Heart left ventricle (tissue), 16 donors: ENCODE measurements around the gene SNX9. TPM values are rescaled to one million over a fixed set of nuclear protein-coding genes. Genes with fewer than 3 reads are reported as not detected.

Experiments used
- ATAC-seq, 4 donors: fragments of 200-7000 bp; cut with Tn5 transposase; one replicate each; pipeline ENCODE4 v1.9.1; 2020 to 2022; ENCODE audit warnings: moderate library complexity in 4 of 4, mild to moderate bottlenecking in 3 of 4, moderate number of reproducible peaks in 1 of 4
- DNase-seq, 5 donors: peaks; one replicate each; pipeline ENCODE4 v3.0.0-alpha.2; 2020
- H3K27ac ChIP-seq, 12 donors: fragments of 200-600 bp; sonication (generic) in 4 of 12; one replicate each; pipeline versions ENCODE4 v1.5.0 to v1.8.0; 2016 to 2022; ENCODE audit warnings: mild to moderate bottlenecking in 2 of 12
- H3K27me3 ChIP-seq, 9 donors: fragments of 200-600 bp; sonication (generic) in 2 of 9; one replicate each; pipeline versions ENCODE4 v1.5.1 to v1.8.0; 2016 to 2022; ENCODE audit warnings: mild to moderate bottlenecking in 3 of 9
- H3K36me3 ChIP-seq, 9 donors: fragments of 200-600 bp; sonication (generic) in 2 of 9; one replicate each; pipeline versions ENCODE4 v1.5.0 to v1.8.0; 2018 to 2022; ENCODE audit warnings: mild to moderate bottlenecking in 2 of 9
- H3K4me1 ChIP-seq, 12 donors: fragments of 200-600 bp; sonication (generic) in 4 of 12; one replicate each; pipeline versions ENCODE4 v1.5.0 to v1.8.0; 2016 to 2022; ENCODE audit warnings: mild to moderate bottlenecking in 3 of 12
- H3K4me3 ChIP-seq, 12 donors: fragments of 200-600 bp; sonication (generic) in 4 of 12; one replicate each; pipeline versions ENCODE4 v1.5.0 to v1.8.0; 2017 to 2022; ENCODE audit warnings: mild to moderate bottlenecking in 9 of 12, moderate library complexity in 4 of 12
- H3K9me3 ChIP-seq, 12 donors: fragments of 200-600 bp; sonication (generic) in 4 of 12; one replicate each; pipeline versions ENCODE4 v1.5.0 to v1.8.0; 2016 to 2022; ENCODE audit warnings: mild to moderate bottlenecking in 1 of 12
- CTCF ChIP-seq, 12 donors: fragments of 200-600 bp; sonication (generic) in 4 of 12; IDR thresholded peaks; one replicate each; pipeline versions ENCODE4 v1.5.0 to v1.8.0; 2018 to 2022; ENCODE audit warnings: antibody characterized with exemption in 12 of 12, mild to moderate bottlenecking in 5 of 12
- POLR2A ChIP-seq, 2 donors: fragments of 450-650 bp; IDR thresholded peaks; one replicate each; pipeline ENCODE4 v1.6.1; 2017; ENCODE audit warnings: antibody characterized with exemption in 2 of 2, mild to moderate bottlenecking in 2 of 2, moderate library complexity in 2 of 2
- WGBS, 4 donors: extraction: QIAGEN DNeasy Blood & Tissue Kit in 2 of 4; methylation state at CpG; one replicate each; pipeline versions ENCODE4 v1.1.5 to v1.1.7; 2013 to 2018; 5-methylcytosine and 5-hydroxymethylcytosine counted together
- intact Hi-C, 10 donors: fragments of 100-400 bp; cut with DNase I; formaldehyde crosslinking; loops; one replicate each; pipeline versions ENCODE4 v1.11.1 to v1.14.2; 2022
- polyA plus RNA-seq, 2 donors: library from polyadenylated mRNA; stranded (reverse); fragments of 200-250 nt; gene quantifications; one replicate each; pipeline ENCODE4 v1.2.3, GENCODE V29; 2013
- total RNA-seq, 9 donors: library from RNA; depleted of rRNA in 2 of 9; stranded (reverse); fragments of >200 nt in 2 of 9; fragmentation: NEBNext Ultra II Directional in 3 of 9; extraction: Animal tissue kit (Norgen Biotek cat#: 25700) in 3 of 9; gene quantifications; one replicate each; pipeline versions ENCODE4 v1.1.0 to v1.2.4, GENCODE V29; 2016 to 2023
- donor health status: ischemic (EF 13 %, LVEDD 7.1; RV severe dilation, severe dysfunction).
- donor health status: healthy with polysubstance abuse.
- donor health status: DM: no; HTN: yes; CAD: no.
- donor health status: DM: no; HTN: no; CAD: no.
- donor health status: ischemic (EF 25% LVEDD 6.9; RV normal size, moderate dysfunction).
- donor health status: ischemic (EF 25% LVEDD 5.7; RV mildly dilated, moderate dysfunction).
- donor health status: healthy.
- donor health status: DM: yes; HTN: yes; CAD: no.
- donor health status: ischemic (EF 35%, LVEDD 5.7; RV mildly dilated, moderate dysfunction).
- donor health status: nonischemic (EF 11% LVEDD 7.7; RV severe dilation, severe dysfunction).
- donor health status: DM: yes; HTN: yes; CAD: no.
- donor health status: PGD.
- donor health status: ischemic (EF 29% LVEDD 5.4; RV normal size, mild dysfunction).
- donor health status: nonischemic (EF 23%, LVEDD 6.1; RV moderate dilation, normal function).

The SNX9 gene
- total and polyA plus RNA-seq, 11 donors, result 15.4 to 44.0 (median 30.7) TPM

DNA sequence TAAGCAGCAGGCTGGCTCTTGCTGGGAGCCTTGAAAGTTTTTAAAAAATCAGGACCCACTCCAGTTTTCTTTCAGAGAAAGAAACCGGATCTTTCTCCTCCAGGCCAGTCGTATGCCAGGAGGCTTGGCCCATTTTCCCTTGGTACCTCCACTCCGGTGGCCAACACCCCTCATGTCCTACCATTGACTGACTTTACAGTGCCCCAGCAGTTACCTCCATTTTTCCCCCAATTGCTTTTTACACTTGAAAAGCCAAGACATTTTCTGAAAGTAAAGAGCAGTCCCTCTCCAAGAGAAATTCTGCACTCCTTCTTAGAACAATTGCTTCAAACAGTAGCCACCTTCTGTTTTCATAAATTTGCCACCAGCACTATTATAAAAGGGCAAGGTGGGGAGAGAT is 47.7 kb upstream of the SNX9 start:
- 87 to 91% (median 88%) methylated on average over 3 of the region's 3 CpGs for WGBS, 4 donors
- intact Hi-C loops, result no loop called here
- H3K36me3 ChIP-seq, result no peaks in the 10 kb centered on the region
- DNase-seq (no peak), ATAC-seq (no peak)
- H3K4me1 ChIP-seq, result no peaks in the 10 kb centered on the region
- no peak overlapping the region for H3K4me3 ChIP-seq
- H3K27me3 ChIP-seq, result peaks cover 0 to 8% (median 0%) of the 10 kb centered on the region in 9 donors
- H3K9me3 ChIP-seq, result peaks cover 0 to 6% (median 0%) of the 10 kb centered on the region in 12 donors
- TF ChIP-seq POLR2A (IDR thresholded peaks at IDR 0.05), result no peak
- TF ChIP-seq CTCF (IDR thresholded peaks at IDR 0.05), result no peak
- H3K27ac ChIP-seq, result no peak overlapping the region

DNA sequence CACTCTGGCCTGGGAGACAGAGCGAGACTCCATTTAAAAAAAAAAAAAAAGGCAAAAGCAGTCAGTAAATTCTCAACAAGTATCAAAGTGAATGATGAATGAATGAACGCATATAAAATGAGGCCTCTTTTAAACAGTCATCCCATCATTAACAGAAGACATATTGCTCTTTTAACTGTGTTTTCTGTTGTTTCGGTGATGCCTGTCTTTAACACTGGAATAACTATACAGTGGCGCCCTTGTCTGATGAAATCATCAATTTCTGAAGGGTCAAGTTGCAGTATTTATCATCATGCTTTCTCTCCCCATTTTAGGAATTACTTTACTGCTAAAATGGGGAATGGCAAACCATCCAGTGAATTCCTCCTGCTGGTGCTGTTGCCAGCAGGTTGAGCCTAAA is 45.7 kb upstream of the SNX9 start:
- Histone ChIP-seq H3K4me3 (no peak overlapping the region), H3K27me3 (peaks cover 0 to 8% (median 0%) of the 10 kb centered on the region in 9 donors), H3K4me1 (no peaks in the 10 kb centered on the region), H3K36me3 (no peaks in the 10 kb centered on the region), H3K27ac (no peak overlapping the region), H3K9me3 (peaks cover 0 to 12% (median 0%) of the 10 kb centered on the region in 12 donors)
- intact Hi-C loops, result no loop called here
- 96 to 98% (median 98%) methylated on average over 4 of the region's 4 CpGs for WGBS, 4 donors
- no peak for DNase-seq
- ATAC-seq, result no peak
- TF ChIP-seq POLR2A (IDR thresholded peaks at IDR 0.05) (no peak), CTCF (IDR thresholded peaks at IDR 0.05) (no peak)

- H3K27ac ChIP-seq, result no peak overlapping the region
- intact Hi-C loops, result no loop called here
Measured at GRCh38 chr6:157778719-157779118, 44.3 kb upstream of the SNX9 start.

More at GRCh38 chr6:157778719-157779118, 44.3 kb upstream of the SNX9 start:
- DNase-seq (no peak), ATAC-seq (no peak)
- Histone ChIP-seq H3K36me3 (no peaks in the 10 kb centered on the region), H3K9me3 (peaks cover 0 to 13% (median 0%) of the 10 kb centered on the region in 12 donors), H3K4me3 (no peak overlapping the region), H3K4me1 (no peaks in the 10 kb centered on the region), H3K27me3 (peaks cover 0 to 3% (median 0%) of the 10 kb centered on the region in 9 donors)
- TF ChIP-seq CTCF (IDR thresholded peaks at IDR 0.05) (no peak), POLR2A (IDR thresholded peaks at IDR 0.05) (no peak)
- 88 to 93% (median 90%) methylated on average over 4 of the region's 4 CpGs for WGBS, 4 donors
